Activated T-cell treated with anti-CD3 and anti-CD28 coated beads, Interleukin-2, amount 50 U/mL, for 72 hours (primary cell): Measurements from ENCODE around the gene KIAA0513. TPM values are rescaled to one million over a fixed set of nuclear protein-coding genes. Genes with fewer than 3 reads are reported as not detected.
A peak's percentile ranks its signal among the peaks of the same experiment; 100 is the strongest.

ENCODE experiments used
- ATAC-seq, 2 donors: fragments of 150-1000 bp; cut with Tn5 transposase; replicated peaks in 1 of 2; 2 replicates each; pipeline ENCODE4 v1.10.0; 2021; ENCODE audit warnings: moderate library complexity in 2 of 2, mild to moderate bottlenecking in 1 of 2
- DNase-seq, 2 donors: peaks; one replicate each; pipeline ENCODE4 v3.0.0; 2021 to 2022; ENCODE audit warnings: mixed read lengths in 1 of 2
- H3K27ac Mint-ChIP-seq: one replicate; pipeline ENCODE4 v1.8.0; 2022; ENCODE audit warnings: mild to moderate bottlenecking, moderate library complexity, mixed read lengths
- H3K27me3 Mint-ChIP-seq: one replicate; pipeline ENCODE4 v1.8.0; 2022; ENCODE audit warnings: low read depth, mixed read lengths
- H3K36me3 Mint-ChIP-seq, 2 donors: one replicate each; pipeline ENCODE4 v1.8.0; 2022; ENCODE audit warnings: mixed read lengths in 2 of 2, mild to moderate bottlenecking in 1 of 2; ENCODE audit not compliant: insufficient read depth in 2 of 2
- H3K4me1 Mint-ChIP-seq: one replicate; pipeline ENCODE4 v1.8.0; 2022; ENCODE audit warnings: low read depth, mixed read lengths
- H3K4me3 Mint-ChIP-seq, 2 donors: one replicate each; pipeline ENCODE4 v1.8.0; 2022; ENCODE audit warnings: mild to moderate bottlenecking in 2 of 2, mixed read lengths in 2 of 2, moderate library complexity in 2 of 2
- H3K9me3 Mint-ChIP-seq, 2 donors: one replicate each; pipeline ENCODE4 v1.8.0; 2022; ENCODE audit warnings: mixed read lengths in 2 of 2
- total RNA-seq, 2 donors: library from RNA; stranded (reverse); gene quantifications; one replicate each; pipeline ENCODE4 v1.2.3, GENCODE V29; 2022

Gene KIAA0513
- total RNA-seq, 2 donors from 2014 or later = 10.6 to 14.5 TPM

DNA sequence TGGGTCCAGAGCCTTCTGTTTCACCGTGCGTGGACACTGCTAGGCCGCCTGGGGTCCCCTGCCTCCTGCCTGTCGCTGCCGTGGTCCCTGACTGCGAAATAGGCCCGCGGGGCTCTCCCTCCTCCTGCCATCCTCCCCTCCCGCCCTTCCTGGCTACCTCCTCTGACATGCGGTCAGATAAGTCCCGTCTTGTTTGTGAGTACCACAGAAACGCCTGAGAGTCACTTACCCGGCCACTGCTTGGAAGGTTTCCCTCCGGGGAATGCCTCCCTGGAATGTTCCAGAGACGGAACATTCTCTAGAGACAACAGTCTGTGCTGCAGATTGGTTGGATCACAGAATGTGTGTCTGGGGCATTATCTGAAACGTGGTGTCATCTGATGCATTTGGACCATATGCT is 61.9 kb downstream of the KIAA0513 start:
- H3K4me1 Mint-ChIP-seq = peaks cover 28% of the 10 kb centered on the region
- no peaks in the 10 kb centered on the region for H3K27me3 Mint-ChIP-seq
- ATAC-seq = no peak
- DNase-seq = no peak
- no peaks in the 10 kb centered on the region for H3K36me3 Mint-ChIP-seq
- H3K9me3 Mint-ChIP-seq = no peaks in the 10 kb centered on the region
- no peak overlapping the region for H3K27ac Mint-ChIP-seq
- H3K4me3 Mint-ChIP-seq = no peak overlapping the region

DNA sequence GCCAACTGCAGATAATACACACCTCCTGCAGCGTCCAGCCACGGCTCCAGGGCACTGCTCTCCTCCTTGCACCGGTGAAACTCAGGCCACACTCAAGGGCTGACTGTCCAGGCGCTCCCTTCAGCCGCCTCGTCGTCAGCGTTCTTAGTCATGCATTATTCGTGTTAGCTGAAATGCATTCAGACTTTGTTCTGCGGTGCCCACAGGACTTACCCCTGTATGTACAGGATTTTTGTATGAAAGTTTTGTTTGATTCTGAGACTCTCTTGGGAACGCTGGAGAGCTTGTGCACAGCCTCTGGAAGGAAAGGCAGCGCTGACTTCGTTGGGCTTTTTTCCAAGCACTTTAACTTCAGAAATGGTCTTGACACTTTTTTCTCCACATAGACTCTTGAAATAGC is 62.6 kb downstream of the KIAA0513 start:
- DNase-seq (no peak), ATAC-seq (no peak)
- peaks cover 28% of the 10 kb centered on the region for H3K4me1 Mint-ChIP-seq
- H3K27ac Mint-ChIP-seq = no peak overlapping the region
- H3K27me3 Mint-ChIP-seq = no peaks in the 10 kb centered on the region
- no peaks in the 10 kb centered on the region for H3K9me3 Mint-ChIP-seq
- no peak overlapping the region for H3K4me3 Mint-ChIP-seq
- H3K36me3 Mint-ChIP-seq = no peaks in the 10 kb centered on the region

DNA sequence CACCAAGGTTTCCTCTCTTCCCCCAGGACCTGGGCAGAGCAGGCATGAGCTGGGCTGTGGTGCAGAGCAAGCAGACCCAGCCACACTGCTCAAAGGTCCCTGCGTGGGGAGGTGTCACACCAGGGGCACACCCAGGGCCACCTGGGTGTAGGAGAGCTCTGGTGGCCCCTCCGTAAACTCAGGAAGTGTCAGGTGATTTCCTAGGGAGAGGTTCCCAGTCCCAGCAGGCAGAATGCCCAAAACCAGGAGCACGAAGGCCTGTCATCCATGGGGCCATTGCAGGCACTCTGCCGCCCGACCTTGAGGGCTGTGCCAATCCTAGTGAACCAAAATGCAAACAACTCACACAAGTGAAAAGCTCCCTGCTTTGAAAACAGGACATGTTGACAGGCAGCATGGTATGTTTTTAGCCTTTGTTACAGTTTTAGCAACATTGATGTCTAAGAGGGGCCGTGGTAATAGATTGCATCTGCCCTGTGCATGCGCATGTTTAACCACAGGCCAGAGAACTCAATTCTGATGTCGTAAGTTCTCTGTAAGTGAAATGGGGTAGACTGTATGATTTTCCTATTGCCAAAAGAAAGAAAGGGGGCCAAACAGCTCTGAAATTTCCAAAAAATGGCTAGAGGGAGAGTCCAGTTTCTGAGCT is 63.4 kb downstream of the KIAA0513 start:
- no peak overlapping the region for H3K27ac Mint-ChIP-seq
- no peak for DNase-seq
- peak in 1 of 2 donors; percentile 22 for ATAC-seq
- no peak overlapping the region for H3K4me3 Mint-ChIP-seq
- H3K27me3 Mint-ChIP-seq = no peaks in the 10 kb centered on the region
- no peaks in the 10 kb centered on the region for H3K9me3 Mint-ChIP-seq
- H3K36me3 Mint-ChIP-seq = no peaks in the 10 kb centered on the region
- H3K4me1 Mint-ChIP-seq = peaks cover 28% of the 10 kb centered on the region

DNA sequence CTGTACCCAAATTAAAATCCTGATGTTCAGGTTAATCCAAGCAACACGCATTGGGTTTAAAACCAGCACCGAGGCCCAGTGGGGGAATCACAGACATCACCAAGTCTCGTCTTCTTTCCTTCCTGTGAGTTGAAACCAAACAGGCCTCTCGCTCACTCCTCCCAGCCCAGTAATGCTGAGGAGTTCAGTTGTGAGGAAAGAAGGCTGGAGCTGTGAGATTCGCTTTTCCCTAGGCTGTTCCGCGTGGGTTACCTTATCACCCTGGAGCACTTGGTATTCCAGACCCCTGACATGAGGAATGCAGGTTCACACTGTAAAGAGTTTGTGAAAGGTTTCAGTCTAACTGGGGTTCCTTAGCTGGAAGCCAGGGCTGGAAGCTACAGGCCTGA is 63.9 kb downstream of the KIAA0513 start:
- Mint-ChIP-seq H3K27ac (no peak overlapping the region), H3K9me3 (no peaks in the 10 kb centered on the region), H3K4me1 (peaks cover 25% of the 10 kb centered on the region), H3K4me3 (no peak overlapping the region), H3K27me3 (no peaks in the 10 kb centered on the region), H3K36me3 (no peaks in the 10 kb centered on the region)
- DNase-seq (no peak), ATAC-seq (no peak)

- Mint-ChIP-seq H3K4me1 (peaks cover 19% of the 10 kb centered on the region), H3K27ac (no peak overlapping the region), H3K27me3 (no peaks in the 10 kb centered on the region), H3K4me3 (no peak overlapping the region), H3K36me3 (no peaks in the 10 kb centered on the region), H3K9me3 (no peaks in the 10 kb centered on the region)
- DNase-seq = no peak
- no peak for ATAC-seq
Measured at GRCh38 chr16:85092309-85092708, 64.7 kb downstream of the KIAA0513 start.

DNA sequence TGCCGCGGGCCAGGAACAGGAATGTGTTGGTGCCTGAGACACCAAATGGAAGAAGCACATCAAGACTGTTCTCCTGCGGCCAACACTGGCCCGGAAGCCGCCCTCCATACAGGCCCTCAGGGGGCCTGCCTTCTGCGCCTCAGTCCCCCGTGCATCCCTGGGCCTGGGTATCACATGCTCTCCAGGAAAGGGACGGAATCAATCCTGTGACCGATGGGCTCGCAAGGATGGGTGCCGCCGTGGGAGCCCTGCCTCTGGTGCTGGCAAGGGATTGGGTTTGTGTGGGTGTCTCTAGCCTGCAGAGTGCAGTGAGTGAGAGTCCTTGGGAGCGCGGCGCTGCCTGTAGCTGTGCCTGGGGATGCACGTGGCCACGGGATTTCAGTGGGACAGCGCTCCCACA is 65.3 kb downstream of the KIAA0513 start:
- H3K4me3 Mint-ChIP-seq = no peak overlapping the region
- H3K9me3 Mint-ChIP-seq = no peaks in the 10 kb centered on the region
- no peaks in the 10 kb centered on the region for H3K27me3 Mint-ChIP-seq
- H3K36me3 Mint-ChIP-seq = no peaks in the 10 kb centered on the region
- DNase-seq (no peak), ATAC-seq (no peak)
- H3K27ac Mint-ChIP-seq = no peak overlapping the region
- H3K4me1 Mint-ChIP-seq = peaks cover 19% of the 10 kb centered on the region

DNA sequence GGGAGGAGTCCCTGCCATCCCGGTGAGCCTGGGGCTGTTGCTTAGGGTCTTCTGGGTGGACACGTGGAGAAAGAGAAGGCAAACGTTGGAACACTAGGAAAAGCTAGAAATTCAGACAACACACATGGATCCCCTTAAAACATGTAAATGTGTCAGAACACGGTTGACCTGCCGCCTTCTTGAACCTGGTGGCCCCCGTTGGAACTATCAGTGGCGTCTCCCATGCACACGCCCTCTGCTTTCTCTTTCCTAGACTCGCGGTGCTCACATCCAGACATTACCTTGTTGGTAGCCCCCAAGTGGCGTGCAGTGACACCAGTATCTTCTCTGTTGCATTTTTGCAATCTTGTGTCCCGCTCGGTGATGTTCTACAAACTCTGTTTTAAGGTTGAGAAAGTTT is 66.1 kb downstream of the KIAA0513 start:
- no peaks in the 10 kb centered on the region for H3K9me3 Mint-ChIP-seq
- ATAC-seq = no peak
- no peaks in the 10 kb centered on the region for H3K27me3 Mint-ChIP-seq

GRCh38 chr16:85094176-85094805 is 66.7 kb downstream of the KIAA0513 start:
- no peak for ATAC-seq
- no peaks in the 10 kb centered on the region for H3K36me3 Mint-ChIP-seq
- no peak overlapping the region for H3K27ac Mint-ChIP-seq
- no peaks in the 10 kb centered on the region for H3K27me3 Mint-ChIP-seq
- no peak overlapping the region for H3K4me3 Mint-ChIP-seq
- no peak for DNase-seq
- peaks cover 19% of the 10 kb centered on the region for H3K4me1 Mint-ChIP-seq
- no peaks in the 10 kb centered on the region for H3K9me3 Mint-ChIP-seq

More for the DNA sequence above, 66.1 kb downstream of the KIAA0513 start:
- DNase-seq = no peak
- peaks cover 19% of the 10 kb centered on the region for H3K4me1 Mint-ChIP-seq
- no peak overlapping the region for H3K4me3 Mint-ChIP-seq
- no peak overlapping the region for H3K27ac Mint-ChIP-seq
- H3K36me3 Mint-ChIP-seq = no peaks in the 10 kb centered on the region

DNA sequence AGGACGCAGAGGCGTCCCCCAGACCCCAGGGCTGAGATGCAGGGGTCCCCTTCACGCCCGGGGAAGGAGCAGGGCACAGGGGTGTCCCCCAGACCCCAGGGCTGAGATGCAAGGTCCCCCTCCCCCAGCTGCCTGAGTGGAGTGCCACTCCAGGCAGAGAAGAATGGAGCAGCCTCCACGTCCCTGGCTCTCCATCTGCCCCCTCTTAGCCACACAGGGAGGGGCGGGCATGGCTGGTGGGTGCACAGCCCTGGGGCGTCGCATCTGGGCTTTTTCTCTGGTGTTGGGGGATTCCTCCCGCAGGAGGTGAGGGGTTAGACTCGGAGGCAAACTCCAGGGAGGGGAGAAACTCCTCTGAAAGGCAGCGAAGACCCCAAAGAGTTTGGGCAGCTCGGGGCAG is 67.2 kb downstream of the KIAA0513 start:
- ATAC-seq (no peak), DNase-seq (no peak)
- Mint-ChIP-seq H3K9me3 (no peaks in the 10 kb centered on the region), H3K27ac (no peak overlapping the region), H3K4me1 (peaks cover 18% of the 10 kb centered on the region), H3K36me3 (no peaks in the 10 kb centered on the region), H3K4me3 (no peak overlapping the region), H3K27me3 (no peaks in the 10 kb centered on the region)

GRCh38 chr16:85096921-85097320 is 69.3 kb downstream of the KIAA0513 start:
- no peak overlapping the region for H3K4me3 Mint-ChIP-seq
- H3K4me1 Mint-ChIP-seq = peaks cover 7% of the 10 kb centered on the region
- no peaks in the 10 kb centered on the region for H3K36me3 Mint-ChIP-seq
- H3K27me3 Mint-ChIP-seq = no peaks in the 10 kb centered on the region
- H3K9me3 Mint-ChIP-seq = no peaks in the 10 kb centered on the region
- H3K27ac Mint-ChIP-seq = no peak overlapping the region
- DNase-seq = no peak
- no peak for ATAC-seq

DNA sequence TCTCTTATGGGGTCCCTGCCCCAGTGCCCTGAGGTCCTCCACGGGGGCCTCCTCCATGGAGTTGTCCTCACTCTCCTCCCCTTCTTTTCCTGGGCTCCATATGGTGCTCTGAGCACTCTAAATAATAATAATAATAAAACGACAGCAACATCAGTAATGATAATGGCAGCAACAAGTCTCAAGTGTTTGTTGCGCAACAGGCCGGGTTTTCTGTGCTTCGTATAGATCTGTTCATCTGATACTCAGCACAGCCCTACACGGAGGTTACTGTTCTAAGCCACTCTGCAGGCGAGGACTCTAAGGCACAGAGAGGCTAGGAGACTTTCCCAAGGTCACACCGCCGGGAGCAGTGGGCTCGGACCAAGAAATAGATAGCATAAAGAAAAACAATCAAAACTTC is 71.0 kb downstream of the KIAA0513 start:
- ATAC-seq = no peak
- DNase-seq = no peak
- Mint-ChIP-seq H3K36me3 (no peaks in the 10 kb centered on the region), H3K9me3 (no peaks in the 10 kb centered on the region), H3K27me3 (no peaks in the 10 kb centered on the region), H3K4me3 (no peak overlapping the region), H3K27ac (no peak overlapping the region), H3K4me1 (peaks cover 19% of the 10 kb centered on the region)

GRCh38 chr16:85100265-85100664 is 72.7 kb downstream of the KIAA0513 start:
- Mint-ChIP-seq H3K27ac (no peak overlapping the region), H3K27me3 (no peaks in the 10 kb centered on the region)
- no peak for ATAC-seq

GRCh38 chr16:85101956-85102630 is 74.5 kb downstream of the KIAA0513 start:
- no peak overlapping the region for H3K27ac Mint-ChIP-seq
- no peaks in the 10 kb centered on the region for H3K36me3 Mint-ChIP-seq
- ATAC-seq (no peak), DNase-seq (no peak)
- no peaks in the 10 kb centered on the region for H3K27me3 Mint-ChIP-seq
- H3K9me3 Mint-ChIP-seq = no peaks in the 10 kb centered on the region
- H3K4me1 Mint-ChIP-seq = peaks cover 43% of the 10 kb centered on the region
- no peak overlapping the region for H3K4me3 Mint-ChIP-seq

More at GRCh38 chr16:85100265-85100664, 72.7 kb downstream of the KIAA0513 start:
- DNase-seq = no peak
- Mint-ChIP-seq H3K36me3 (no peaks in the 10 kb centered on the region), H3K4me3 (no peak overlapping the region), H3K9me3 (no peaks in the 10 kb centered on the region), H3K4me1 (peaks cover 36% of the 10 kb centered on the region)
